HEK293 (cell line): ENCODE data around the gene ZNF236.
A peak's percentile ranks its signal among the peaks of the same experiment; 100 is the strongest.

Source experiments
- GFI1B ChIP-seq: fragments of 450-650 bp; formaldehyde crosslinking; IDR thresholded peaks from 2 replicates; pipeline ENCODE4 v1.5.1; 2016; ENCODE audit warnings: missing biosample characterization, missing genetic modification characterization
- KLF9 ChIP-seq: fragments of 450-650 bp; formaldehyde crosslinking; IDR thresholded peaks from 2 replicates; pipeline ENCODE4 v1.5.1; 2016; ENCODE audit warnings: missing biosample characterization, missing genetic modification characterization, low read depth
- MYNN ChIP-seq: fragments of 450-650 bp; formaldehyde crosslinking; IDR thresholded peaks from 2 replicates; pipeline ENCODE4 v1.5.1; 2016; ENCODE audit warnings: missing biosample characterization, missing genetic modification characterization, borderline replicate concordance
- OSR2 ChIP-seq: fragments of 450-650 bp; formaldehyde crosslinking; IDR thresholded peaks from 2 replicates; pipeline ENCODE4 v1.5.1; 2016; ENCODE audit warnings: missing biosample characterization, missing genetic modification characterization
- PRDM6 ChIP-seq: fragments of 450-650 bp; formaldehyde crosslinking; IDR thresholded peaks from 2 replicates; pipeline ENCODE4 v1.5.1; 2017; ENCODE audit warnings: missing biosample characterization, missing genetic modification characterization
- RBAK ChIP-seq: fragments of 450-650 bp; formaldehyde crosslinking; IDR thresholded peaks from 2 replicates; pipeline ENCODE4 v1.5.1; 2016; ENCODE audit warnings: missing biosample characterization, missing genetic modification characterization
- ZBTB11 ChIP-seq: fragments of 450-650 bp; formaldehyde crosslinking; conservative IDR thresholded peaks from 2 replicates; pipeline ENCODE4 v1.5.1; 2016; ENCODE audit warnings: low read depth, missing biosample characterization, missing genetic modification characterization
- ZBTB21 ChIP-seq: fragments of 450-650 bp; formaldehyde crosslinking; IDR thresholded peaks from 2 replicates; pipeline ENCODE4 v1.5.1; 2017; ENCODE audit warnings: missing biosample characterization, missing genetic modification characterization
- ZBTB48 ChIP-seq: fragments of 450-650 bp; formaldehyde crosslinking; IDR thresholded peaks from 2 replicates; pipeline ENCODE4 v1.5.1; 2016; ENCODE audit warnings: missing biosample characterization, missing genetic modification characterization
- ZBTB6 ChIP-seq: fragments of 450-650 bp; formaldehyde crosslinking; IDR thresholded peaks from 2 replicates; pipeline ENCODE4 v1.5.1; 2017; ENCODE audit warnings: missing biosample characterization, missing genetic modification characterization
- ZFP69B ChIP-seq: fragments of 450-650 bp; formaldehyde crosslinking; IDR thresholded peaks from 2 replicates; pipeline ENCODE4 v1.5.1; 2016; ENCODE audit warnings: missing biosample characterization, missing genetic modification characterization
- ZIC2 ChIP-seq: fragments of 450-650 bp; formaldehyde crosslinking; IDR thresholded peaks from 2 replicates; pipeline ENCODE4 v1.5.1; 2016; ENCODE audit warnings: missing biosample characterization, missing genetic modification characterization
- ZNF121 ChIP-seq: fragments of 450-650 bp; formaldehyde crosslinking; IDR thresholded peaks from 2 replicates; pipeline ENCODE4 v1.5.1; 2016; ENCODE audit warnings: missing biosample characterization, missing genetic modification characterization
- ZNF146 ChIP-seq: fragments of 450-650 bp; formaldehyde crosslinking; IDR thresholded peaks from 2 replicates; pipeline ENCODE4 v1.5.1; 2016; ENCODE audit warnings: missing biosample characterization, missing genetic modification characterization
- ZNF155 ChIP-seq: fragments of 450-650 bp; formaldehyde crosslinking; IDR thresholded peaks from 2 replicates; pipeline ENCODE4 v1.5.1; 2016; ENCODE audit warnings: missing biosample characterization, missing genetic modification characterization
- ZNF175 ChIP-seq: fragments of 450-650 bp; formaldehyde crosslinking; IDR thresholded peaks from 2 replicates; pipeline ENCODE4 v1.5.1; 2016; ENCODE audit warnings: missing biosample characterization, missing genetic modification characterization
- ZNF184 ChIP-seq: fragments of 450-650 bp; IDR thresholded peaks from 2 replicates; pipeline ENCODE4 v1.5.1; 2018; ENCODE audit warnings: missing biosample characterization, mild to moderate bottlenecking, missing genetic modification characterization
- ZNF2 ChIP-seq: fragments of 450-650 bp; formaldehyde crosslinking; IDR thresholded peaks from 2 replicates; pipeline ENCODE4 v1.5.1; 2016; ENCODE audit warnings: missing biosample characterization, missing genetic modification characterization
- ZNF211 ChIP-seq: fragments of 450-650 bp; formaldehyde crosslinking; IDR thresholded peaks from 2 replicates; pipeline ENCODE4 v1.5.1; 2016; ENCODE audit warnings: low read depth, missing biosample characterization, missing genetic modification characterization
- ZNF394 ChIP-seq: fragments of 450-650 bp; formaldehyde crosslinking; IDR thresholded peaks from 2 replicates; pipeline ENCODE4 v1.5.1; 2016; ENCODE audit warnings: missing biosample characterization, missing genetic modification characterization, mild to moderate bottlenecking, moderate library complexity, borderline replicate concordance
- ZNF449 ChIP-seq: fragments of 450-650 bp; formaldehyde crosslinking; IDR thresholded peaks from 2 replicates; pipeline ENCODE4 v1.5.1; 2017; ENCODE audit warnings: missing biosample characterization, mild to moderate bottlenecking, missing genetic modification characterization, moderate library complexity
- ZNF521 ChIP-seq: fragments of 450-650 bp; formaldehyde crosslinking; IDR thresholded peaks from 2 replicates; pipeline ENCODE4 v1.5.1; 2017; ENCODE audit warnings: missing biosample characterization, mild to moderate bottlenecking, missing genetic modification characterization
- ZNF529 ChIP-seq: fragments of 450-650 bp; formaldehyde crosslinking; IDR thresholded peaks from 2 replicates; pipeline ENCODE4 v1.5.1; 2017; ENCODE audit warnings: missing genetic modification characterization, missing biosample characterization; ENCODE audit not compliant: insufficient replicate concordance
- ZNF548 ChIP-seq: fragments of 450-650 bp; formaldehyde crosslinking; IDR thresholded peaks from 2 replicates; pipeline ENCODE4 v1.5.1; 2016; ENCODE audit warnings: missing biosample characterization, missing genetic modification characterization
- ZNF571 ChIP-seq: fragments of 450-650 bp; formaldehyde crosslinking; IDR thresholded peaks from 2 replicates; pipeline ENCODE4 v1.5.0; 2017; ENCODE audit warnings: missing biosample characterization, missing genetic modification characterization
- ZNF600 ChIP-seq: fragments of 450-650 bp; formaldehyde crosslinking; IDR thresholded peaks from 2 replicates; pipeline ENCODE4 v1.5.1; 2016; ENCODE audit warnings: missing biosample characterization, missing genetic modification characterization
- ZNF670 ChIP-seq: fragments of 450-650 bp; formaldehyde crosslinking; IDR thresholded peaks from 2 replicates; pipeline ENCODE4 v1.5.1; 2016; ENCODE audit warnings: missing biosample characterization, missing genetic modification characterization, low read depth
- ZNF76 ChIP-seq: fragments of 450-650 bp; formaldehyde crosslinking; IDR thresholded peaks from 2 replicates; pipeline ENCODE4; 2016; ENCODE audit warnings: low read depth, missing biosample characterization, missing genetic modification characterization, borderline replicate concordance
- ZNF837 ChIP-seq: fragments of 450-650 bp; formaldehyde crosslinking; IDR thresholded peaks from 2 replicates; pipeline ENCODE4 v1.5.1; 2016; ENCODE audit warnings: missing biosample characterization, missing genetic modification characterization
- TF ChIP-seq, protein P1 (sequence below): fragments of 450-650 bp; formaldehyde crosslinking; optimal IDR thresholded peaks from 2 replicates; pipeline ENCODE3; 2016; ENCODE audit warnings: missing biosample characterization, mild to moderate bottlenecking, missing genetic modification characterization
- TF ChIP-seq, protein P2 (sequence below): fragments of 450-650 bp; formaldehyde crosslinking; IDR thresholded peaks from 2 replicates; pipeline ENCODE4 v1.5.1; 2016; ENCODE audit warnings: missing biosample characterization, missing genetic modification characterization

The ZNF236 gene

DNA sequence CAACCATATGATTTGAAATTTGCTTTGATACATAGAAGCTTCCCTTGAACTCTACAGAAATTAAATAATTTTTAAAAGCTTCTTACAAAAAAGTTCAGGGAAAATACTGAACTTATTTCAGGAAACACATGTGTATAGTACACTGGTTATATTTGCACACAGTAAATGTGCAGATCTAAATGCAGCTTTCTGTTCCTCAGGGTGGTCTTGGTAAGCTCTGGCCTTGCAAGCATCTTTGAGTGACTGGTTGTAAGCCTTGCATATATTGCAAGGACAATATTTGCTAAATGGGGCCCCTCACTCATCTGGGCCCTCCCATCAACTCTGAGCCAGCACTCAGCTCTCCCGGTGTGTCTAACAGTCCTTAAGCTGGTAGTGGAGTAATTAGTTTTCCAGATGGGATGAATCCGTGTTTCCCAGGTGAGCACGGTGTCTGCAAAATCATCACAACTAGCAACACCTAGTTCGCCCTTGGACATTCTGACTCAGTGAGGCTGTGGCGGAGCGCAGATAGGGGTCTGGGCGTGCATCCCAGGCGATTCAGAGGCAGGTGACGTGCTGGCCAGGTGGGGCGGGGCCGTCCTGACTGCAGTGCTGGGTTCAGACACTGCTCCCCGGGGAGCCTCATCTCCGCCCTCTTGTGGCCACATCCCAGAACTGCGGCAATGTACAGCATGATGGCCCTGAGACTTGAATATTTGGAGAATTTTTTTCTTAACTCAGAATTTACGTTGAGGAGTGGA lies 160.7 kb downstream of the ZNF236 start (continued):
- TF ChIP-seq PRDM6 (tag by site-specific recombination) (no peak), ZIC2 (peak; percentile 64), ZNF548 (tag by site-specific recombination) (no peak), ZNF394 (no peak), RBAK (no peak), ZNF175 (tag by site-specific recombination) (no peak), MYNN (no peak), ZNF571 (tag by site-specific recombination) (no peak), ZNF184 (tag by site-specific recombination) (no peak), ZBTB21 (tag by site-specific recombination) (no peak), ZNF155 (no peak), ZNF146 (tag by site-specific recombination) (no peak), ZNF529 (tag by site-specific recombination) (no peak), ZBTB11 (tag by site-specific recombination) (no peak), ZNF76 (tag by site-specific recombination) (no peak), ZNF211 (no peak), ZFP69B (tag by site-specific recombination) (no peak), KLF9 (tag by site-specific recombination) (peak; percentile 69), ZNF449 (tag by site-specific recombination) (no peak), OSR2 (tag by site-specific recombination) (no peak), ZNF600 (tag by site-specific recombination) (peak; percentile 69), ZNF121 (tag by site-specific recombination) (no peak), ZNF670 (no peak), ZNF837 (tag by site-specific recombination) (no peak), GFI1B (tag by site-specific recombination) (no peak), ZNF521 (no peak), ZBTB48 (tag by site-specific recombination) (no peak), ZNF2 (peak; percentile 24; the same call in 1 of the 2 replicates), ZBTB6 (tag by site-specific recombination) (no peak)
- TF ChIP-seq, protein P1, sequence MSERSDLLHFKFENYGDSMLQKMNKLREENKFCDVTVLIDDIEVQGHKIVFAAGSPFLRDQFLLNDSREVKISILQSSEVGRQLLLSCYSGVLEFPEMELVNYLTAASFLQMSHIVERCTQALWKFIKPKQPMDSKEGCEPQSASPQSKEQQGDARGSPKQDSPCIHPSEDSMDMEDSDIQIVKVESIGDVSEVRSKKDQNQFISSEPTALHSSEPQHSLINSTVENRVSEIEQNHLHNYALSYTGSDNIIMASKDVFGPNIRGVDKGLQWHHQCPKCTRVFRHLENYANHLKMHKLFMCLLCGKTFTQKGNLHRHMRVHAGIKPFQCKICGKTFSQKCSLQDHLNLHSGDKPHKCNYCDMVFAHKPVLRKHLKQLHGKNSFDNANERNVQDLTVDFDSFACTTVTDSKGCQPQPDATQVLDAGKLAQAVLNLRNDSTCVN (tag by site-specific recombination): no peak
- TF ChIP-seq, protein P2, sequence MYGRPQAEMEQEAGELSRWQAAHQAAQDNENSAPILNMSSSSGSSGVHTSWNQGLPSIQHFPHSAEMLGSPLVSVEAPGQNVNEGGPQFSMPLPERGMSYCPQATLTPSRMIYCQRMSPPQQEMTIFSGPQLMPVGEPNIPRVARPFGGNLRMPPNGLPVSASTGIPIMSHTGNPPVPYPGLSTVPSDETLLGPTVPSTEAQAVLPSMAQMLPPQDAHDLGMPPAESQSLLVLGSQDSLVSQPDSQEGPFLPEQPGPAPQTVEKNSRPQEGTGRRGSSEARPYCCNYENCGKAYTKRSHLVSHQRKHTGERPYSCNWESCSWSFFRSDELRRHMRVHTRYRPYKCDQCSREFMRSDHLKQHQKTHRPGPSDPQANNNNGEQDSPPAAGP (tag by site-specific recombination): no peak
